Mesenchymal stem cell (in vitro differentiated cells and primary cell): ENCODE measurements around the gene DRAXIN.

Experiments used
- DNase-seq: peaks from one replicate; pipeline ENCODE4 v3.0.0-alpha.2; 2013
- H2AFZ ChIP-seq: one replicate; pipeline ENCODE4 v1.6.1; 2013; ENCODE audit warnings: low read depth, mild to moderate bottlenecking, control low read depth, inconsistent platforms, low read length, moderate library complexity
- H2AK5ac ChIP-seq: 2 replicates; pipeline ENCODE4 v1.6.1; 2013; ENCODE audit warnings: low read length, moderate library complexity, mild to moderate bottlenecking, inconsistent platforms; ENCODE audit not compliant: severe bottlenecking
- H2BK120ac ChIP-seq: one replicate; pipeline ENCODE4 v1.6.1; 2013; ENCODE audit warnings: low read depth, mild to moderate bottlenecking, inconsistent platforms, low read length, moderate library complexity
- H2BK12ac ChIP-seq, 2 experiments: one replicate each; pipeline ENCODE4 v1.6.1; 2013; ENCODE audit warnings: inconsistent platforms in 2 of 2, low read length in 2 of 2, mild to moderate bottlenecking in 2 of 2, moderate library complexity in 2 of 2, control low read depth in 1 of 2
- H2BK15ac ChIP-seq: one replicate; pipeline ENCODE4 v1.6.1; 2013; ENCODE audit warnings: mild to moderate bottlenecking, low read depth, inconsistent platforms; ENCODE audit not compliant: poor library complexity, severe bottlenecking
- H2BK5ac ChIP-seq: 2 replicates; pipeline ENCODE4 v1.6.1; 2013; ENCODE audit warnings: low read depth, mild to moderate bottlenecking, low read length, control low read depth, inconsistent platforms; ENCODE audit not compliant: poor library complexity, severe bottlenecking
- H3K14ac ChIP-seq, 2 experiments: one replicate each; pipeline ENCODE4 v1.6.1; 2013; ENCODE audit warnings: inconsistent platforms in 2 of 2, low read length in 2 of 2, control low read depth in 1 of 2, mild to moderate bottlenecking in 1 of 2, moderate library complexity in 1 of 2
- H3K18ac ChIP-seq, 2 experiments: one replicate each; pipeline ENCODE4 v1.6.1; 2013; ENCODE audit warnings: inconsistent platforms in 2 of 2, low read length in 2 of 2, control low read depth in 1 of 2, low read depth in 1 of 2, mild to moderate bottlenecking in 1 of 2
- H3K23ac ChIP-seq, 2 experiments: one replicate each; pipeline ENCODE4 v1.6.1; 2013; ENCODE audit warnings: inconsistent platforms in 2 of 2, low read length in 2 of 2, mild to moderate bottlenecking in 2 of 2, moderate library complexity in 2 of 2, control low read depth in 1 of 2
- H3K27ac ChIP-seq: 2 replicates; pipeline ENCODE4 v1.5.1; 2013; ENCODE audit warnings: mild to moderate bottlenecking, moderate library complexity, low read length, control low read depth, inconsistent platforms; ENCODE audit not compliant: poor library complexity, severe bottlenecking
- H3K27me3 ChIP-seq, 2 experiments: 2 replicates each; pipeline versions ENCODE4 v1.6.1 to v1.7.0; 2013; ENCODE audit warnings: low read length in 2 of 2, mild to moderate bottlenecking in 2 of 2, moderate library complexity in 2 of 2, control low read depth in 1 of 2, inconsistent platforms in 1 of 2; ENCODE audit not compliant: control insufficient read depth in 1 of 2, insufficient read depth in 1 of 2
- H3K36me3 ChIP-seq, 2 experiments: 2 replicates each; pipeline versions ENCODE4 v1.6.1 to v1.7.0; 2013; ENCODE audit warnings: low read length in 2 of 2, control low read depth in 1 of 2, inconsistent platforms in 1 of 2, low read depth in 1 of 2, mild to moderate bottlenecking in 1 of 2; ENCODE audit not compliant: insufficient read depth in 2 of 2, control insufficient read depth in 1 of 2
- H3K4ac ChIP-seq, 2 experiments: one replicate each; pipeline ENCODE4 v1.6.1; 2013; ENCODE audit warnings: inconsistent platforms in 2 of 2, low read length in 2 of 2, mild to moderate bottlenecking in 2 of 2, moderate library complexity in 2 of 2, control low read depth in 1 of 2, low read depth in 1 of 2
- H3K4me1 ChIP-seq: 2 replicates; pipeline ENCODE4 v1.6.1; 2013; ENCODE audit warnings: low read depth, low read length, control low read depth; ENCODE audit not compliant: control insufficient read depth, insufficient read depth
- H3K4me2 ChIP-seq: 2 replicates; pipeline ENCODE4 v1.6.1; 2013; ENCODE audit warnings: low read length, mild to moderate bottlenecking, inconsistent platforms; ENCODE audit not compliant: poor library complexity, severe bottlenecking
- H3K4me3 ChIP-seq, 2 experiments: 2 replicates each; pipeline versions ENCODE4 v1.5.1 to v1.7.0; 2013; ENCODE audit warnings: low read length in 2 of 2, mild to moderate bottlenecking in 2 of 2, control low read depth in 1 of 2, low read depth in 1 of 2; ENCODE audit not compliant: insufficient read depth in 1 of 2
- H3K79me1 ChIP-seq: replicated peaks from 2 replicates; pipeline ENCODE4 v1.6.1; 2013; ENCODE audit warnings: mild to moderate bottlenecking, control low read depth, low read length, inconsistent platforms; ENCODE audit not compliant: poor library complexity, severe bottlenecking
- H3K9ac ChIP-seq: 2 replicates; pipeline ENCODE4 v1.7.0; 2013; ENCODE audit warnings: mild to moderate bottlenecking, low read length, moderate library complexity
- H3K9me3 ChIP-seq: 2 replicates; pipeline ENCODE4 v1.7.0; 2013; ENCODE audit warnings: mild to moderate bottlenecking, low read length; ENCODE audit not compliant: control insufficient read depth
- H4K8ac ChIP-seq: one replicate; pipeline ENCODE4 v1.6.1; 2013; ENCODE audit warnings: inconsistent platforms, mild to moderate bottlenecking, low read length, moderate library complexity
- H4K91ac ChIP-seq: one replicate; pipeline ENCODE4 v1.6.1; 2013; ENCODE audit warnings: mild to moderate bottlenecking, low read length, inconsistent platforms
- WGBS: methylation state at CpG from one replicate; pipeline ENCODE4 v1.1.7; 2013; ENCODE audit warnings: mixed read lengths; 5-methylcytosine and 5-hydroxymethylcytosine counted together

The DRAXIN gene

GRCh38 chr1:11657654-11658053, 33.9 kb upstream of the DRAXIN start:
- no peak for DNase-seq
- H2BK5ac ChIP-seq, result no peak overlapping the region
- no peak overlapping the region for H3K4me3 ChIP-seq
- no peak overlapping the region for H3K18ac ChIP-seq
- H3K27ac ChIP-seq, result no peak overlapping the region
- no peaks in the 10 kb centered on the region for H3K9me3 ChIP-seq
- WGBS, result 78% methylated on average over 3 of the region's 6 CpGs
- H3K36me3 ChIP-seq, result peaks cover 16 to 52% of the 10 kb centered on the region in 2 experiments
- H4K8ac ChIP-seq, result no peak overlapping the region
- H4K91ac ChIP-seq, result no peak overlapping the region
- no peak overlapping the region for H2AFZ ChIP-seq
- H3K9ac ChIP-seq, result no peak overlapping the region
- H3K27me3 ChIP-seq, result peaks cover 0 to 6% of the 10 kb centered on the region in 2 experiments
- H3K14ac ChIP-seq, result no peak overlapping the region
- H3K4me2 ChIP-seq, result no peak overlapping the region
- H3K4me1 ChIP-seq, result peaks cover 23% of the 10 kb centered on the region
- no peak overlapping the region for H2BK12ac ChIP-seq
- no peak overlapping the region for H3K4ac ChIP-seq
- H3K79me1 ChIP-seq, result peaks cover 13% of the 10 kb centered on the region
- no peak overlapping the region for H2AK5ac ChIP-seq
- no peak overlapping the region for H2BK15ac ChIP-seq
- H3K23ac ChIP-seq, result no peak overlapping the region
- no peak overlapping the region for H2BK120ac ChIP-seq

- DNase-seq, result no peak
- Histone ChIP-seq H2AK5ac (no peak overlapping the region), H3K18ac (no peak overlapping the region), H2BK120ac (no peak overlapping the region), H3K23ac (no peak overlapping the region), H3K14ac (no peak overlapping the region), H3K4ac (no peak overlapping the region), H4K8ac (no peak overlapping the region), H3K27me3 (peaks cover 0 to 6% of the 10 kb centered on the region in 2 experiments), H3K9ac (no peak overlapping the region), H2BK15ac (no peak overlapping the region), H3K79me1 (peaks cover 13% of the 10 kb centered on the region), H2AFZ (no peak overlapping the region), H3K4me1 (peaks cover 15% of the 10 kb centered on the region), H3K36me3 (peaks cover 16 to 56% of the 10 kb centered on the region in 2 experiments), H3K9me3 (no peaks in the 10 kb centered on the region), H2BK12ac (no peak overlapping the region), H4K91ac (no peak overlapping the region), H3K4me2 (no peak overlapping the region), H3K27ac (no peak overlapping the region), H3K4me3 (no peak overlapping the region), H2BK5ac (no peak overlapping the region)
- WGBS, result 92% methylated on average over 23 of the region's 23 CpGs
Observed at GRCh38 chr1:11658542-11658941, 33.0 kb upstream of the DRAXIN start.

GRCh38 chr1:11659748-11660147, 31.8 kb upstream of the DRAXIN start:
- H4K8ac ChIP-seq, result no peak overlapping the region
- no peak overlapping the region for H3K4me3 ChIP-seq
- H3K4me2 ChIP-seq, result no peak overlapping the region
- H2BK120ac ChIP-seq, result no peak overlapping the region
- H3K9me3 ChIP-seq, result no peaks in the 10 kb centered on the region
- no peak overlapping the region for H2AFZ ChIP-seq
- H3K18ac ChIP-seq, result no peak overlapping the region
- 79% methylated on average over 4 of the region's 4 CpGs for WGBS
- no peak for DNase-seq
- H2BK5ac ChIP-seq, result no peak overlapping the region
- H2BK15ac ChIP-seq, result no peak overlapping the region
- H3K79me1 ChIP-seq, result peaks cover 13% of the 10 kb centered on the region
- H3K9ac ChIP-seq, result no peak overlapping the region
- no peak overlapping the region for H3K4ac ChIP-seq
- no peak overlapping the region for H4K91ac ChIP-seq
- H3K4me1 ChIP-seq, result peaks cover 19% of the 10 kb centered on the region
- H3K27ac ChIP-seq, result no peak overlapping the region
- H3K23ac ChIP-seq, result no peak overlapping the region
- H2BK12ac ChIP-seq, result no peak overlapping the region
- H2AK5ac ChIP-seq, result no peak overlapping the region
- H3K27me3 ChIP-seq, result no peaks in the 10 kb centered on the region
- H3K14ac ChIP-seq, result no peak overlapping the region
- peaks cover 16 to 56% of the 10 kb centered on the region in 2 experiments for H3K36me3 ChIP-seq

- Histone ChIP-seq H3K4ac (no peak overlapping the region), H2BK5ac (no peak overlapping the region), H3K4me2 (peak overlapping the region; percentile 31), H4K91ac (no peak overlapping the region), H3K18ac (no peak overlapping the region), H2BK15ac (no peak overlapping the region), H3K14ac (peak overlapping the region in 1 of 2 experiments; percentile 11), H3K4me3 (no peak overlapping the region), H3K9me3 (no peaks in the 10 kb centered on the region), H2BK120ac (no peak overlapping the region), H3K9ac (no peak overlapping the region), H3K36me3 (peaks cover 16 to 50% of the 10 kb centered on the region in 2 experiments), H2AK5ac (no peak overlapping the region), H4K8ac (no peak overlapping the region), H3K23ac (no peak overlapping the region), H3K79me1 (peaks cover 2% of the 10 kb centered on the region), H2BK12ac (no peak overlapping the region), H3K27ac (no peak overlapping the region), H2AFZ (no peak overlapping the region), H3K4me1 (peaks cover 10% of the 10 kb centered on the region), H3K27me3 (no peaks in the 10 kb centered on the region)
- WGBS, result 98% methylated on average over 17 of the region's 17 CpGs
- DNase-seq, result no peak
Observed at GRCh38 chr1:11661103-11661502, 30.4 kb upstream of the DRAXIN start.
